PC-9 (cell line): ENCODE measurements around the gene ITGB4.

Experiments used
- CTCF ChIP-seq: fragments of 200-600 bp; sonication (generic); conservative IDR thresholded peaks from 2 replicates; pipeline ENCODE4 v1.6.1; 2017; ENCODE audit warnings: mixed run types, antibody characterized with exemption, mild to moderate bottlenecking, moderate library complexity
- EZH2 ChIP-seq: fragments of 200-600 bp; sonication (generic); IDR thresholded peaks from 2 replicates; pipeline ENCODE4 v1.8.0; 2017; ENCODE audit warnings: antibody characterized with exemption, low read depth

- TF ChIP-seq CTCF (no peak), EZH2 (no peak)
These were observed 17.7 kb upstream of the ITGB4 start for GRCh38 chr17:75703591-75703990.
